Measurements from ENCODE around the gene RECQL5. TPM values are rescaled to one million over a fixed set of nuclear protein-coding genes. Genes with fewer than 3 reads are reported as not detected.

The RECQL5 gene
- polyA plus RNA-seq, 1 donor (not counting 4 experiments of a cell fraction or from before 2014, with no cell fraction given) = 11.9 TPM

- Histone ChIP-seq H4K20me1 (ENCODE audit: control insufficient read depth, extremely low read depth, insufficient read depth, low read length) (no peaks in the 10 kb centered on the region), H3K9me3 (ENCODE audit: control insufficient read depth, low read depth, low read length) (no peaks in the 10 kb centered on the region), H3K4me2 (ENCODE audit: control insufficient read depth, extremely low read depth, insufficient read depth, low read depth, low read length) (peak overlapping the region; percentile 17), H3K9me1 (ENCODE audit: control insufficient read depth, extremely low read depth, insufficient read depth, low read length) (peaks cover 2% of the 10 kb centered on the region), H3K27ac (ENCODE audit: control insufficient read depth, insufficient read depth, low read length) (peak overlapping the region; percentile 63), H3K9ac (ENCODE audit: control insufficient read depth, extremely low read depth, insufficient read depth, low read length) (peak overlapping the region; percentile 51), H3K79me2 (ENCODE audit: control insufficient read depth, insufficient read depth, low read length) (peaks cover 2% of the 10 kb centered on the region), H3K36me3 (ENCODE audit: control insufficient read depth in 2 of 2, extremely low read depth in 1 of 2, insufficient read depth in 2 of 2, low read length in 2 of 2) (peaks cover 42 to 58% of the 10 kb centered on the region in 2 experiments), H3K27me3 (ENCODE audit: control insufficient read depth, extremely low read depth, insufficient read depth, low read length) (no peaks in the 10 kb centered on the region), H2AFZ (ENCODE audit: control insufficient read depth, low read length) (no peak overlapping the region), H3K4me3 (ENCODE audit: control insufficient read depth in 2 of 3, extremely low read depth in 1 of 3, insufficient read depth in 2 of 3, low read depth in 1 of 3, low read length in 3 of 3) (no peak overlapping the region), H3K4me1 (ENCODE audit: control insufficient read depth, extremely low read depth, insufficient read depth, low read length) (peaks cover 26% of the 10 kb centered on the region)
- TF ChIP-seq, protein P1, sequence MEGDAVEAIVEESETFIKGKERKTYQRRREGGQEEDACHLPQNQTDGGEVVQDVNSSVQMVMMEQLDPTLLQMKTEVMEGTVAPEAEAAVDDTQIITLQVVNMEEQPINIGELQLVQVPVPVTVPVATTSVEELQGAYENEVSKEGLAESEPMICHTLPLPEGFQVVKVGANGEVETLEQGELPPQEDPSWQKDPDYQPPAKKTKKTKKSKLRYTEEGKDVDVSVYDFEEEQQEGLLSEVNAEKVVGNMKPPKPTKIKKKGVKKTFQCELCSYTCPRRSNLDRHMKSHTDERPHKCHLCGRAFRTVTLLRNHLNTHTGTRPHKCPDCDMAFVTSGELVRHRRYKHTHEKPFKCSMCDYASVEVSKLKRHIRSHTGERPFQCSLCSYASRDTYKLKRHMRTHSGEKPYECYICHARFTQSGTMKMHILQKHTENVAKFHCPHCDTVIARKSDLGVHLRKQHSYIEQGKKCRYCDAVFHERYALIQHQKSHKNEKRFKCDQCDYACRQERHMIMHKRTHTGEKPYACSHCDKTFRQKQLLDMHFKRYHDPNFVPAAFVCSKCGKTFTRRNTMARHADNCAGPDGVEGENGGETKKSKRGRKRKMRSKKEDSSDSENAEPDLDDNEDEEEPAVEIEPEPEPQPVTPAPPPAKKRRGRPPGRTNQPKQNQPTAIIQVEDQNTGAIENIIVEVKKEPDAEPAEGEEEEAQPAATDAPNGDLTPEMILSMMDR (optimal IDR thresholded peaks at IDR 0.05 in 1 of 3, IDR thresholded peaks at IDR 0.05 in 1 of 3, conservative IDR thresholded peaks at IDR 0.05 in 1 of 3; ENCODE audit: extremely low read depth in 1 of 3, insufficient read depth in 2 of 3, low read length in 3 of 3) = no peak
- TF ChIP-seq EZH2 (IDR thresholded peaks at IDR 0.05; ENCODE audit: low read length) = no peak
- dilution Hi-C loops (cut with MboI; ENCODE audit: extremely low pct_ligation_motif_present, low sequenced_read_pairs) = no loop called here
- peak; percentile 41 for FAIRE-seq
- no peak for DNase-seq (ENCODE audit: low read depth, low spot score)
Measured at GRCh38 chr17:75707079-75707571, 40.2 kb upstream of the RECQL5 start.

DNA sequence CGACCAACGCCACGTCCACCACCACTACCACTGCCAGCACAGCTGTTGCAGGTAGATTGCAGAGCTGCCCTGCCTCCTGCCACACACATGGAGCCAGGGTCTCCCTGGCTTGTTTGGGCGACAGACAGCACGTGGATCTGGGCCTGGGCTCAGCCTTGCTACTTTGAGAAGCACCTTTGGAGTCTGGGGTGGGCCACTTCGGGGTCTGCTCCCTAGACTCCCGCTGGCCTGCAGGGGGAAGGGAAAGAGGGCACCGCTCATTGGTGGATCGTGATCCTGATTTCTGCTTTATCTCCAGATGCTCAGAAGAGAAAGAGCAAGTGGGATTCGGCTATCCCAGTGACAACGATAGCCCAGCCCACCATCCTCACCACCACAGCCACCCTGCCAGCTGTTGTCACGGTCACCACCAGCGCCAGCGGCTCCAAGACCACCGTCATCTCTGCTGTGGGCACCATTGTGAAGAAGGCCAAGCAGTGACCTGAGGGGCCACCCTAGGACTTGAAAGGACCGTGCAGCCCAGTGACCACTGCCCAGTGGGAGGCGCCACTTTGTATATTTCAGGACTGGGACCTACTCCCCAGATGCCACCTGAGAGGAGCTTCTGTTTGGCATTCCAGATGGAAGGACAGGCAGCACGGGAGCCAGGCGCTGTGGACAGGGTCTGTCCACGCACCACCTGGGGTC lies 39.2 kb upstream of the RECQL5 start:
- DNase-seq (ENCODE audit: low read depth, low spot score) = no peak
- Histone ChIP-seq H3K9me1 (ENCODE audit: control insufficient read depth, extremely low read depth, insufficient read depth, low read length) (peaks cover 2% of the 10 kb centered on the region), H3K27ac (ENCODE audit: control insufficient read depth, insufficient read depth, low read length) (peak overlapping the region; percentile 63), H3K4me1 (ENCODE audit: control insufficient read depth, extremely low read depth, insufficient read depth, low read length) (peaks cover 33% of the 10 kb centered on the region), H3K4me2 (ENCODE audit: control insufficient read depth, extremely low read depth, insufficient read depth, low read depth, low read length) (no peak overlapping the region), H2AFZ (ENCODE audit: control insufficient read depth, low read length) (no peak overlapping the region), H3K36me3 (ENCODE audit: control insufficient read depth in 2 of 2, extremely low read depth in 1 of 2, insufficient read depth in 2 of 2, low read length in 2 of 2) (peaks cover 45 to 67% of the 10 kb centered on the region in 2 experiments), H3K79me2 (ENCODE audit: control insufficient read depth, insufficient read depth, low read length) (peaks cover 2% of the 10 kb centered on the region), H3K9me3 (ENCODE audit: control insufficient read depth, low read depth, low read length) (no peaks in the 10 kb centered on the region), H4K20me1 (ENCODE audit: control insufficient read depth, extremely low read depth, insufficient read depth, low read length) (no peaks in the 10 kb centered on the region), H3K4me3 (ENCODE audit: control insufficient read depth in 2 of 3, extremely low read depth in 1 of 3, insufficient read depth in 2 of 3, low read depth in 1 of 3, low read length in 3 of 3) (no peak overlapping the region), H3K27me3 (ENCODE audit: control insufficient read depth, extremely low read depth, insufficient read depth, low read length) (no peaks in the 10 kb centered on the region), H3K9ac (ENCODE audit: control insufficient read depth, extremely low read depth, insufficient read depth, low read length) (no peak overlapping the region)
- no peak for FAIRE-seq
- dilution Hi-C loops (cut with MboI; ENCODE audit: extremely low pct_ligation_motif_present, low sequenced_read_pairs) = no loop called here
- no peak for TF ChIP-seq EZH2 (IDR thresholded peaks at IDR 0.05; ENCODE audit: low read length)
- TF ChIP-seq, protein P1 (optimal IDR thresholded peaks at IDR 0.05 in 1 of 3, IDR thresholded peaks at IDR 0.05 in 1 of 3, conservative IDR thresholded peaks at IDR 0.05 in 1 of 3; ENCODE audit: extremely low read depth in 1 of 3, insufficient read depth in 2 of 3, low read length in 3 of 3) = no peak
